ENCODE data around the gene EBF3.

EBF3 gene

DNA sequence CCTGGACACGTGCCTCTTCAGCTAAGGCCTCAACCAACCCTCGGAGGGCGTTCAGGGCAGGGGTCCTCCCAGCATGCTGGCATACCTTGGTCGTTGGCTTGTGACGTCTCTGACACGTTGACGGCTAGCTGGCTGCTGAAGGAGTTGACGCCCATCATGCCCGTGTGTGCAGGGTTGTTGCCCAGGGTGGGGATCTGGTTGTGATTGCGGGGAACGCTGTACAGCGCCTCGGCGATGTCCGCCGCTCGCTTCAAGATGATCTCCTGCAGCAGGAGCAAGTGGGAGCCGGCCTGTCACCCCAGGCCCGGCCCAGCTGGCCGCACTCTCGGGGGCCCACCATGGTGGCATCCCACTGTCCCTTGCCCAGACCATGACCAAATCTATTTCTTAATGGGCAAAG is 122.0 kb downstream of the EBF3 start:
- FAIRE-seq (no peak), DNase-seq (ENCODE audit: insufficient read length, low spot score) (no peak)

DNA sequence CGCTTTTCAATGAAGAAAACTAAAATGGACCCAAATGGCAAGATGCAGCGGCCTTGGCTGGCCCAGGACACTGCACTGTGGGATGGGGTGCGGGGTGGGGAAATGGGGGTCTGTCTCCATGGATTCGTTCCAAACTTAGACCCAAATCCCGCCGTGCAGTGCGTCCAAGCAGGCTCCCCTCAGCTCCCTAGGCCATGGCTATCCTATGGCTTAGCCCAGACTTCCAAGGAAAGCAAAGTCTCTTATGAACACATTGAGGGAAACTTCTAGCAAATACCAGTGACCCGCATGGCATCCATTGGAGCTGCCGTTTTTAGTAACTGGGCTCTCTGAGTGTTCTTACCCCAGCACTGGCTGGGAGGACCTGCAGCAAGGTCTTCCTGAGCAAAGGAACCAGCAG is 122.5 kb downstream of the EBF3 start:
- no peak for DNase-seq (ENCODE audit: insufficient read length, low spot score)
- no peak for FAIRE-seq

DNA sequence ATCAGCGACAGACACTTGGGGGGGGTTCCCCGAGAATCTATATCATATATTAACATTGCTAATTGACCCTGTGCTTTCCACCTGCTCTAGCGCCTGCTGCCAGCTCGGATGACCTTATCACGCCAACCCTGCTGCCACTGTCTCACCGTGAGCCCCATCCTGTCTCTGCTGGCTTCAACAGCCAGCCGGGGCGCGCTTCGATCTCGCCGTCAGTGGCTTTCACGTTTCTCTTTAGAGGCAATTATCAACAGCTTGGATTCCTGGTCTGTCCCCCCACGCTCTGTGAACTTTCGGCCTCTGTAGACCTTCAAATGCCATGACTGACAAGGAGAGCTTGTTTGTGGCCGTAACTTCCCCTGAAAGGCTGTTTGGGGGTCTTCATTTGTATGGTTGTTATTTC is 123.0 kb downstream of the EBF3 start:
- DNase-seq (ENCODE audit: insufficient read length, low spot score) (no peak), FAIRE-seq (no peak)

DNA sequence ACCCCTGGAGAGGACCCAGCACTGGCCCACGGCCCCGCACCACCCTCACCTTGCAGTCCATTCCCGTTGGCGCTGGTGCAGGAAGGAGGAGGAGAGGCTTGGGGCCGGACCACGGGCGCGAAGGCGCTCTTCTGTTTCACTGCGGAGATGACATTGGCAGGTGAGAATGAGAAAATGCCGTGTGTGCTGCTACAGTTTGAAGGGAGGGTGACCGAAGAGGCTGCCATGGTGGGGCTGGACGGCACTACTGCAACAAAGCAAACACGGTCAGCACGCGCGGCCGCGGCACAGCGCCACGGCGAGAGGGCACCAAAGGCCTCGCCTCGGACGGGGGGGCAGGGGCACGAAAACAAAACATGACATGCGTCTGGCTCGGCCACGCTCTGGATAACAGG is 123.9 kb downstream of the EBF3 start:
- FAIRE-seq, result no peak
- no peak for DNase-seq (ENCODE audit: insufficient read length, low spot score)

DNA sequence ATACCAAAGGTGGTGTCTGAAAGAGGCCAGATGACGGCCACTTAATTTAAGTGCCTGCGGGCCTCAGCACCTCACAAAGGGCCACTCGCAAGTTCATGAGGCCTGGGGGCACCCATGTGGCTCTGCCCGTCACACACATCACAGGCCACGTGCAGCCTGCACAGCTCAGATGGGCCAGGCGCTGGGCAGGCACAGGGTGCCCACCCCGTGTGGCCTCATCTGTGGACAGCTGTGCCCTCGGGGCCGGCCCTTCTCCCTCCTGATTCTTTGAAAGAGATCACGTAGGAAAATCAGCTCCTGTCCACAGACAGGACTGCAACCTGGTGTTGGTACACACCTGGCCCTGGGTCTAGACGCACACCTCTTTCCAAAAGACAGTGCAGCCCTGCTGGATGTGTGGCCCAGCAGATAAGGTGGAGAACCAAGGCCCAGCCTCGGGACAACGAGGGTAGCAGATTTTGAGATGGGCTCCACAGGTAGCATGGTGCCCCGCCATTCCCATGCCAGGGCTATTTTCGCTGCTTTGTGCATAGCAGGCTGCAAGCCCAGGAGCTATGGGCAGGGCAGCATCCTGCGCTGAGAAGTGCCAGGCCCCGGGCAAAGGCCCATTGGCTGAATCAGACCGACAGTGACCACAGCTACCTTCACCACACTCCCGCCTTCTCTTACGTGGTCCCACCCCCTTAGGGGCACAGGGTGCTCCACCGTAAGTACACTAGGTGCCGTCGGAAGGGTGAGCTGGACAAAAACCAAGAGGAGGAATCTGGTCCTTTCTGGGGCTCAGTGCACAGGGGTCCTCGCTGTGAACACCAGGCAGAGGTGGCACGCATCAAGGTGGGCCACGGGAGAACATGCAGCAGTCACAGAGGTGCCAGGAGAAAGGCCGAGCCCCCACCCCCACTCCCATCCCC is 124.5 kb downstream of the EBF3 start:
- DNase-seq (ENCODE audit: insufficient read length, low spot score) (no peak), FAIRE-seq (no peak)

DNA sequence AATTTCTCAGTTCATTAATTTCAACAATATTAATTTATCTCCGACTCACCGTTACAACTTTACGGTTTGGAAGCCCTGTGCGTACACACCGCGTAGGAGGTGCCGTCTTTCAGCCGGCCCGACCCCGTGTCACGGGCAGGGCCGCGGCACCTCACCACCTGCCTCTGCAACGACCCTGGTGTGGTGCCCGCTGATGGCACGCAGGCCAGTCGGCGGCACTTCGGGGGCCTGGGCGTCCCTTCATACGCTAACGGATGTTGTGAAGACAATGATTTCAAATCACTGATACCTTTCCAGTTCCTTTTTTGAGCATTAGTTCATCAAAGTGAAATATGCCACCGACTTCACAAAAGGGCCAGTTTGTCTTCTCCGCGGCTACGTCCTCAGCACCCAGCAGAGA is 125.3 kb downstream of the EBF3 start:
- DNase-seq (ENCODE audit: insufficient read length, low spot score) (no peak), FAIRE-seq (no peak)

DNA sequence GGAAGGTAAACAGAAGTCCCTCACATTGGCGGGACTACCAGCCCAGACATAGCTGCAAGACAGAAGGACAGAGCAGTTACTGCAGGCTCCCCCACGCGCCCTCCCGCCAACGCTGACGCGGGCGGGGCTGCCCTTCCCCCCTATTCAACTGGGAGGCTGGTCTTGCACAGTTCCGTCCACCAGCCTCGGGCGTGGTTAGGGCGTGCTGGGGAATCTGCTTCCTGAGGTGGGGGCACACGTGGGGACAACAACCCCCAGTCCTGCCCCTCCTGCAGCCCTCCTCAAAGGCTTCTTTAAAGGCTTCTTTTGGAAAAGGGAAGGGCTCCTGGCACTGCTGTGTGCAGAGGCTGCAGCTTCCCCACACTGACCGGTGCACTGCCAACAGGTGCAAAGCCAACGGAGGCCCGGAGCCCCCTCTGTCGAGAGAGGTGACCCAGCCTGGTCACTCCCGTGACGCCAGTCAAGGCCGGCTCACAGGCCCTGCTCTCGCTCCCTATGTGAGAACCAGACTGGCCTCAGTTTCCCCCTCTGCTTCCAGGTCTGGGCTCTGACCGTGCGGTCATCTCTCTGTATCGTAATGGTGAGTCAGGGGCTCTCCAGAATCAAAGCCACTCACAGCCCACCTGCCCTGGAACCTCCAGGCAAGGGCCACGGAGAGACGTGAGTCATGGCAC is 126.0 kb downstream of the EBF3 start:
- no peak for FAIRE-seq
- no peak for DNase-seq (ENCODE audit: insufficient read length, low spot score)

DNA sequence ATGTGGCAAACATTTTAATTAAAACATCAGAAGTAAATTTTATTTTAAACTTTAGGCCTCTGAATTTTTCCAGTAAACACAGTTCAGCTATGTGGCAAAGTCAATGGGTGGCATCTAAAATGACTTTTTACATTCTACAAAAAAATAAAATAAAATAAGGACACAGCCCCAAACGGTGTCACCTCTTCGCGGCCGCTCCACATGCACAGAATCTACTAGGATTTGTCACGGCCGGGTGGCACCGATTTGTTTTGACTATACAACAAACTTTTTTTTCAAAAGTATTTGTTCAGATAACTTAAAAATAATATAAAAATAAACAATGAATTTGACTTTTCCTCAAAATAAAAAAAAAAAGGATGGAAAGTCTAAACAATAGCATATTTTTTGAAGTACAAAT is 127.8 kb downstream of the EBF3 start:
- DNase-seq (ENCODE audit: insufficient read length, low spot score) (no peak), FAIRE-seq (no peak)

DNA sequence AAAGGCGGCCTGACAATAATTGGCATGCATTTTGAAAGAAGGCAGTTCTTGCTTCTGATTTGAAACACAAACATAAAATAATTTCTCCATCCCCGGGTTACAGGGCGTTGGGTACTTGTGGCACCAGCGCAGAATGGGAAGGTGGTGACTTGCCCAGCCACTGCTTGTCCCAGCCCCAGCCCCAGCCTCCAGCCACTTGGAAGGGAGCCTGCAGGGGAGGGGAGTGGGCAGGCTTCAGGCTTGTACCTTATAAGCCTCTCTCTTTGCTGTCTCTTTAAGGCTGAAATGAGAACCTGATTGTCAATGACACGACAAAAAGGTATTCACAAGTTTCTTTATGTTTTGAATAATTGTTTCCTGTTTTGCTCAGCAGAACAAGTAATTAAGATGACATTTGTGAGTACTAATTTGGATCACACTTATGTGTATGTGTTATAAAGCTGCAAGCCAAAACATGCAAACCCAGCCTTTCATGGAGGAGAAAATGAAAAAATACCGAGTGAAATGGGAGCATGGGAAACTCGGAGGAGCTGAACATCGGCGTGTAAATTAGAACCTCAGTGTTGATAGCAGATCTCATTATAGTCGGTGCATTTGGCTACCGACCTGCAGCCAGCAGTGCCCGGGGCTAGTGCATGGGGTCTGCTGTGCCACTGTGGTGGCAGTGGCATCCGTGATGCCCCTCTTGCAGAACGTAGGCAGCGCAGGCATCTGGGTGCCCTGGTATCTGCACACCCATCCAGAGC is 129.9 kb downstream of the EBF3 start:
- DNase-seq (ENCODE audit: insufficient read length, low spot score) (no peak), FAIRE-seq (no peak)

DNA sequence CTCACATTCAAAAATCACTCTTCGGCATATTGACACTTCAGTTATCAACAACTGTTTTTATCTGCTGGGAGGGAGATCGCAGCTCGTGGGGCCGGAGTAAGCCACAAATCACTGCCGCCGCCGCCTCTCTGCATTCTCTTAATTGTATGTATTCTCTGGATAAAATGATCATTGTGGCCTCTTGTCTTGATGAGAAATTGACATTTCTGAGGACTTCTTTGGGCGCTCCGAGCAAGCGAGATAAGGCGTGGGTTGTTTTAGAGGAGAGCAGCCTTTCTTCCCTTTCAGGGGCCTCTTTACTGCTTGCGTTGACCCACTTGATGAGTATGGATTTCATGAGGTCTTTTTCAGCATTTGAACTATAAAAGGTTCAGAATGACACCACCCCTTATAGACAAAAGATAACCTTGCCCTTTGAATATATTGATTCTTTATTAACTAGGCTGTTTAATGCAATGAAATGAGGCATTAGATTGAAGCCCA is 130.6 kb downstream of the EBF3 start:
- DNase-seq (ENCODE audit: insufficient read length, low spot score), result no peak
- FAIRE-seq, result no peak

DNA sequence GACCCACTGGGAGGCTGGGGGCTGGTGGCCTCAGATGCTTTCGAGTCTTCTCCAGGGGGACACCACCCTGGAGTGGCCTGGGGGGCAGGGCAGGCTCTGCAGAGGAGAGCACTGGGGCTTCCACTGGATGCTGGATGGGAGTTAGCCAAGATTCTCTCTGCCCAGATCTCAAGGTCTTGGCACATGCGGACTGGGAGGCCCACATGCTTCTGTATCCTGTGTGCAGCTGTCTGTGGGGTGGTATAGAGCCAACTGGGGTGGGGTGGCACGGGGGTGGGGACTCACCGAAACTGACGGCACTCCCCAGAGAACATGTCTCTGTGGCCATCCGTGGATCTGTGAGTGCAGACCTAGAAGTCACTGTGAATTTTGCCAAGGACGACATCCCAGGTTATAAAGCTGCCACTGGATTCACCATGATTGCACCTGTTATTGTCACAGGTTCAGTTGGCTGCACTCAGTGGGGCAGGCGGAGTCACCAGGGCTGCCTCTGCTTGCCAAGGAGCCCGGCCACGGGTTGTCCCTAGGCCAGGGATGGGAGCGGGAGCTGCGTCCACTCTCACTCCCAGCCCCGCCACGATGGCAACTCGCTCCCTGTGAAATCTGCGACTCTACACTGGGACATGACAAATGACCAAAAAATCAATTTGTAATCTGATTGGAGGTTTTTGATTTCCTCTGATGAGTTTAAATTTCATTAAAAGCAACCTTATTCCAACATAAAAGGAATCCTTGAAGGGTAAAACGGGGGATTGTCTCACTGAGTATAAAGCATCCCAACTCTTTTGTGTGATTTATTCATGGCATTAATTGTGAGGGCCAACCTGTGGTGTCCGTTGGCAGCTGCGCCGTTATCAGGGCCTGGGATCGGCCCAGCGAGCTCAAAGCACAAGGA is 131.3 kb downstream of the EBF3 start:
- FAIRE-seq (no peak), DNase-seq (ENCODE audit: insufficient read length, low spot score) (no peak)

DNA sequence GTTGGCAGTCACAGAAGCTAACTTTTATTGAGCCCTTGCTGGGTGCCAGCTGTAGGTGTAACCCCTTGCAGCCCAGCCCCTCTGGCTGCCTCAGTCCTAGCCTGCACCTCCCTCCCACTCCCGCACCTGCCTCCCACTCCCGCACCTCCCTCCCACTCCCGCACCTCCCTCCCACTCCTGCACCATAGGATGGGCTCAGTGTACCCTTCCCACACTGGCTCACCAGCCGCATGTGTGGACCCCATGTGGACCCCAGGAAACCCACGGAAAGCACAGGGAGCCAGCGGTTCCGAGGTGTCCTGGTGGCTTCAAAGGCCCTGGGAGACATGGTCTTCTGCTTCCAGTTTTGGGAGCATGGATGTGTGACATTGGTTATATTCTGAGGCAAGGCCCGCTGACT is 132.9 kb downstream of the EBF3 start:
- DNase-seq (ENCODE audit: insufficient read length, low spot score) (no peak), FAIRE-seq (no peak)

DNA sequence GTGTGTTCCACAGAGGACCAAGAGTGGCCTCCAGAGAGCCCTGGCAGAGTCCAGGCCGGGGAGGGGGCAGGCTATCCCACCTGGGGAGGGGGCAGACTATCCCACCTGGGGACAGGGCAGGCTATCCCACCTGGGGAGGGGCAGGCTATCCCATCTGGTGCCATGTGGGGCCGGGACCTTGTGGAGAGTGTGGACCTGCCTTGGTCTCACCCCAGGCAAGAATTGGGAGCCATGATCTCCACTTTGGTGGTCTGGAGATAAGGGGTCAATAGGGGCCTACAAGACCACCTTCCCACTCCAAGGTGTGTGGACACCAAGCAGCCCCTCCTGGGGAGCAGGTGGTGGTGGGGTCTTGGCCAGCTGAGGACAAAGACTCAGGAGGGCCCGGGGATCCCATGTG is 138.2 kb downstream of the EBF3 start:
- FAIRE-seq, result no peak
- DNase-seq (ENCODE audit: insufficient read length, low spot score), result no peak

DNA sequence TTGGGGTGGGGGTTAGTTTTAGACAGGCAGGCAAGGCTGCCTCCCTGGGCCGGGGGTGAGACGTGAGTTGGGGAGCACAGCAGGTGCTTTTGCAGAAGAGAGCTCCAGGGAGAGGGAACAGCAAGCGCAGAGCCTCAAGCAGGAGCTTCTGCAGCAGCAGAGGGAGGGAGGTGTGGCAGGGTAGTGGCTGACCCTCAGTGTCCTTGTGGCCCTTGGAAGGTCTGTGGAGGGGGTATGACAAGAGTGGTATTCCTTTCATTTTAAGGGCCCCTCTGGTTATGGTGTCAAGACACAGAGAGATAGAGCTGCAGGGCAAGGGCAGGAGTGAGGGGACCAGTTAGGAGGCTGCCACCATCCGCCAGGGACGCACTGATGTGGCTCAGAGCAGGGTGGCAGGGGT is 138.9 kb downstream of the EBF3 start:
- DNase-seq (ENCODE audit: insufficient read length, low spot score) (no peak), FAIRE-seq (no peak)

DNA sequence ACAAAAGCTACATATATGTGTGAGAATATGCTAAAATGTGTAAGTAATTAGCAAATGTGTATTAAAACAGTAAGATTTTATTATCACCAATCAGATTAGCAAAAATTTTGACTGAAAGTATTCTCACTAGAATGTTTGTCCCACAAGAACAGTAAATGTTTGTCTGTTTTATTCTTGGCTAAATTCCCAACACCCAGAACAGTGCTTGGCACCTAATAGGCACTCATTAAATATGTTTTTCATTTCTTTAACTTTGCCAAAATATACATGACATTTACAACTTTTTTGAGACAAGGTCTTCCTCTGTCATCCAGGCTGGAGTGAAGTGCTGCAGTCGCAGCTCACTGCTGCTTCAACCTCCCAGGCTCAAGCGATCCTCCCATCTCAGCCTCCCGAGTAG is 143.6 kb downstream of the EBF3 start:
- DNase-seq (ENCODE audit: insufficient read length, low spot score) (no peak), FAIRE-seq (no peak)

DNA sequence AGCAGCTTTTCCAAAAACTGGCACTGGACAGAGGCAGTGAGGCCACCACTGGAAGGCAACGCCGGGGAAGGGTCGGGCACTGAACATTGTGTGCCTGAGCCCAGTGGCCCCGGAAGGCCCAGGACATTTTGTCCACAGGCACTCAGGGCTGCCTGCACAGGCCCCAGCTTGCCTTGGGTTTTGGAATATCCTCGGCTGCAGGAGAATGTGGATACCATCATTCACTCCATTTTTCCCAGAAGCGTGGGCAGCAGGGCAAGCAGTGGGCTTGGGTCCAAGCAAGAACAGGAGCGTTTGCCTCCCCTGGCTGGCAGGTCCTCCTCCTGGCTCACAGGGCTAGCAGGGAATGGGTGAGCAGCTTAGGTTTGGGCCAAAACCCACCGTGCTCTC is 147.4 kb downstream of the EBF3 start:
- no peak for DNase-seq (ENCODE audit: insufficient read length, low spot score)
- no peak for FAIRE-seq

DNA sequence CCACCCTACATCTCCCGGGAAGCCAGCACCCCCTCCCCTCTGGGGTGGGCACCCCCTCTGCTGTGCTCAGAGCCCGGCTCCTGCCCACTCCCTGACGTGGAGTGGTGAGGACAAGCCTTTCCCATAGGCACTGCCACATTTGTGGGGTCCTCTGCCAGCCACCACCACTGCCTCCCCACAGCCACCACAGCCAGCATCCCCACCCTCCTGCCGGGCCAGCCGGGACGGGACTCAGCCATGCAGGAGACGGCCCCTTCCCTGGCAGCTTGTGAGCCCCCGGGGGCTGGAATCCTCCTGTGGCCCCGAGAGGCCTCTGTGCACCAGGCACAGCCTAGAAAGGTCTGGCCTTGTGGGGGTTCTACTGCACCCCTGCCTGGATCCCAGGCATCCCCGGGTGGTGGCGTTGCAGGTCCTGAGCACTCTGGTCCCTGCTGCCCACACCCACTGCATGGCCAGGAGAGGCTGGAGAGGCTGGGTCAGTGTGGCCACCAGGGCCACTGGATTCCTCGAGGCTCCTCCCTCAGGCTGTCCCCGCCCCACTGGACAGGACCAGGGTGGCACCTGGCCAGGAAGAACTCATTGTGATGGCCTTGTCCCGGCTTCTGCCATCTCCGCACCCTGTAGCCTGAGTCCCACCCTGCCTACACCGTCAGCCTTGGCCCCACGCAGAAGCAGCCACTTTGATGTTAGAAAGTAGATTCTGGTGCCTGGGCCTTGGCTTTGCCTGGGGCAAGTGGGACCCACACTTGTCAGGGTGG is 148.0 kb downstream of the EBF3 start:
- FAIRE-seq (no peak), DNase-seq (ENCODE audit: insufficient read length, low spot score) (no peak)

DNA sequence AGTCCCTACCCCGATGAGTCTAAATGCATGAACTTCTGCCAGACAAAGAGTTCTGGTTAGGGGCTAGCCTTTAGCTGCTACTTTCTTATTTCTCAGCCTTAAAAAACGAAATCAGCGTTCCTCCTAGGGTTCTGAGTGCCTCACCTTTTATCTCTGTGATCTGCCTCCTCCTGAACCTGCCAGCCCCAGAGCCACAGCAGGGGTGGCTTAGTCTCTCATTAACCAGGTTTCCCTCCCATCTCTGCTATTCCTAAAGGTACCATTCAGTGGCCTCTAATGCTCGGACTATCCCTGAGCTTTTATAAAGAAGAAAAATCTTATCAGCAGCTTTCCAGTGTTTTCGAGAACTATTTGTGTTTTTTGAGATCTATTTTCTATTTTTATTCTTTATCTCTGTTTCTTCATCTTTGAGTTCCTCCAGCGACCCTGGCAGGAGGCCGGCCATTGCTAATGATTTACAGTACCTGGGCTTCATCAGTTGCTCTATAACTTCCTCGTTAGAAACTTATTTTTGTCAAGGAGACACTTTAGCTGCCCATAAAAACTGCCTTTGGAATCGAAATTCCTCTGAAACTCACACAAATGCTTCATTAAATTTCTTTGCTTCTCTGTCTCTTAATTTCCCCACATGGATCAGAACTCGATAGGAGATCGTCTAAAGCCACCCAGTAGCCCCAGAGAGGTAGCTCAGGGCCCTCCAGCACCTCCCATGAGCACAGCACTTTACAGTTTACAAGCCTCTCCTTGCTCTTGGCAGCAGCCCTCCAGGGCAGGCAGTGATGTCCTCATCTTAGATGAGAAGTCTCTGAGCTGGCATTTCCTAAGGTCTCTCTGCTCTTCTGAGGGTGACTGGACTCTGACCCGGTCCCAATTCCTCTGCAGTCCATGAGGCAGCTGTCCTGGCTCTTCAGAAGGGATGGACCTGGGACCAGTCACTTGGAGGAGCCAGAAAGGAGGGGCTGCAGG is 149.1 kb downstream of the EBF3 start:
- DNase-seq (ENCODE audit: insufficient read length, low spot score), result no peak
- FAIRE-seq, result no peak

DNA sequence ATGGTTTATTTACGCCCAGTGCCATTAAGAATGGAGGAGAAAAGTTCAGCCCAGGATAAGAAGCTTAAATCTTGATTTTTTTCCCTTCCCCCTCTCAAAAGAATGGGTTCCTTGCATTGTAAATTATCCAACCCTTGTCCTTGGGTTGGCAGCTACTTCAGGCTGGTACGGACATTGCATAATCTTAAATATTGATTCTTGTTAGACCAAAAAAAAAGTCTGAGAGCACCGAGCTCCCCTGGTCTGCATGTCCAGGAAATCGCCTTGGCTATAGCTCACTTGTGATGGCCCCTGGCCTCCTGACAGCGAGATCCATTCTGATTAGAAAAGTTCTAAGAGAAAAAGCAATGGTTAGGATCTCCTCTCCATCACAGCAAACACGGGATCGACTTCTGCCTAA is 151.7 kb downstream of the EBF3 start:
- DNase-seq (ENCODE audit: insufficient read length, low spot score) (no peak), FAIRE-seq (no peak)

Measured in HTR-8/SVneo (cell line).